Stimulated activated CD8-positive, alpha-beta memory T cell treated with anti-CD3 and anti-CD28 coated beads, Interleukin-15, amount 100 ng/mL, for 24 hours (primary cell): ENCODE measurements around the gene CHIT1.

Experiments used
- DNase-seq: peaks from one replicate; pipeline ENCODE4 v3.0.0-alpha.2; 2020; ENCODE audit warnings: low read depth

Gene CHIT1

GRCh38 chr1:203216274-203217138, 13.0 kb downstream of the CHIT1 start:
- peak; percentile 5 for DNase-seq

- DNase-seq: no peak
Measured at GRCh38 chr1:203215573-203215972, 13.9 kb downstream of the CHIT1 start.

- no peak for DNase-seq
Measured at GRCh38 chr1:203214871-203215270, 14.6 kb downstream of the CHIT1 start.

- DNase-seq: no peak
Measured at GRCh38 chr1:203213126-203213525, 16.3 kb downstream of the CHIT1 start.

GRCh38 chr1:203211812-203212211, 17.7 kb downstream of the CHIT1 start:
- DNase-seq: no peak

GRCh38 chr1:203210988-203211387, 18.5 kb downstream of the CHIT1 start:
- DNase-seq: no peak

GRCh38 chr1:203210350-203210749, 19.1 kb downstream of the CHIT1 start:
- DNase-seq: no peak

GRCh38 chr1:203208181-203208580, 21.3 kb downstream of the CHIT1 start:
- no peak for DNase-seq

GRCh38 chr1:203207751-203208150, 21.7 kb downstream of the CHIT1 start:
- DNase-seq: no peak

GRCh38 chr1:203206129-203206687, 23.3 kb downstream of the CHIT1 start:
- DNase-seq: no peak

GRCh38 chr1:203204756-203205155, 24.7 kb downstream of the CHIT1 start:
- DNase-seq: no peak

GRCh38 chr1:203202431-203203245, 26.8 kb downstream of the CHIT1 start:
- no peak for DNase-seq

GRCh38 chr1:203201516-203202205, 27.8 kb downstream of the CHIT1 start:
- no peak for DNase-seq

- DNase-seq: no peak
Measured at GRCh38 chr1:203200916-203201315, 28.6 kb downstream of the CHIT1 start.

GRCh38 chr1:203199816-203200571, 29.5 kb downstream of the CHIT1 start:
- DNase-seq: no peak

GRCh38 chr1:203199481-203199815, 30.0 kb downstream of the CHIT1 start:
- DNase-seq: no peak

- DNase-seq: no peak
Measured at GRCh38 chr1:203199002-203199401, 30.5 kb downstream of the CHIT1 start.

GRCh38 chr1:203197625-203198024, 31.8 kb downstream of the CHIT1 start:
- DNase-seq: no peak

- no peak for DNase-seq
Measured at GRCh38 chr1:203196371-203196770, 33.1 kb downstream of the CHIT1 start.

GRCh38 chr1:203190949-203191348, 38.5 kb downstream of the CHIT1 start:
- DNase-seq: no peak

GRCh38 chr1:203189951-203190352, 39.5 kb downstream of the CHIT1 start:
- no peak for DNase-seq
